Skeletal muscle satellite cell (primary cell): ENCODE results near the gene ATE1.

Experiments used
- H3K27me3 ChIP-seq: 2 replicates; pipeline ENCODE4 v1.7.0; 2013; ENCODE audit warnings: low read length; ENCODE audit not compliant: control insufficient read depth, insufficient read depth
- H3K36me3 ChIP-seq: 2 replicates; pipeline ENCODE4 v1.7.0; 2013; ENCODE audit warnings: mild to moderate bottlenecking, control low read depth, low read length; ENCODE audit not compliant: insufficient read depth
- H3K4me1 ChIP-seq: 2 replicates; pipeline ENCODE4 v1.7.0; 2013; ENCODE audit warnings: low read length; ENCODE audit not compliant: control insufficient read depth, insufficient read depth
- H3K4me2 ChIP-seq: 2 replicates; pipeline ENCODE4 v1.7.0; 2013; ENCODE audit warnings: mild to moderate bottlenecking, low read length
- H3K4me3 ChIP-seq: 2 replicates; pipeline ENCODE4 v1.7.0; 2013; ENCODE audit warnings: low read length
- H3K9ac ChIP-seq: 2 replicates; pipeline ENCODE4 v1.7.0; 2013; ENCODE audit warnings: mild to moderate bottlenecking, low read depth, low read length, moderate library complexity
- H3K9me3 ChIP-seq: replicated peaks from 2 replicates; pipeline ENCODE4 v1.7.0; 2013; ENCODE audit warnings: mild to moderate bottlenecking, control low read depth, low read length

Gene ATE1

GRCh38 chr10:121722665-121723064, 205.2 kb downstream of the ATE1 start:
- Histone ChIP-seq H3K4me2 (no peak overlapping the region), H3K9ac (no peak overlapping the region), H3K27me3 (peaks cover 3% of the 10 kb centered on the region), H3K36me3 (no peaks in the 10 kb centered on the region), H3K9me3 (no peaks in the 10 kb centered on the region), H3K4me1 (no peaks in the 10 kb centered on the region), H3K4me3 (no peak overlapping the region)

- Histone ChIP-seq H3K4me1 (no peaks in the 10 kb centered on the region), H3K9ac (no peak overlapping the region), H3K27me3 (peaks cover 3% of the 10 kb centered on the region), H3K9me3 (no peaks in the 10 kb centered on the region), H3K4me2 (no peak overlapping the region), H3K36me3 (no peaks in the 10 kb centered on the region), H3K4me3 (no peak overlapping the region)
Measured at GRCh38 chr10:121721257-121721656, 206.6 kb downstream of the ATE1 start.

GRCh38 chr10:121715969-121716368, 211.9 kb downstream of the ATE1 start:
- Histone ChIP-seq H3K9me3 (no peaks in the 10 kb centered on the region), H3K4me3 (no peak overlapping the region), H3K36me3 (no peaks in the 10 kb centered on the region)

GRCh38 chr10:121715076-121715475, 212.8 kb downstream of the ATE1 start:
- Histone ChIP-seq H3K27me3 (no peaks in the 10 kb centered on the region), H3K9me3 (no peaks in the 10 kb centered on the region)

More at GRCh38 chr10:121715969-121716368, 211.9 kb downstream of the ATE1 start:
- Histone ChIP-seq H3K9ac (no peak overlapping the region), H3K27me3 (no peaks in the 10 kb centered on the region), H3K4me1 (no peaks in the 10 kb centered on the region), H3K4me2 (no peak overlapping the region)

GRCh38 chr10:121713486-121713885, 214.3 kb downstream of the ATE1 start:
- no peaks in the 10 kb centered on the region for H3K4me1 ChIP-seq
- H3K9ac ChIP-seq = no peak overlapping the region
- no peak overlapping the region for H3K4me2 ChIP-seq
- H3K9me3 ChIP-seq = no peaks in the 10 kb centered on the region
- H3K4me3 ChIP-seq = no peak overlapping the region
- H3K27me3 ChIP-seq = peaks cover 4% of the 10 kb centered on the region
- no peaks in the 10 kb centered on the region for H3K36me3 ChIP-seq

More at GRCh38 chr10:121715076-121715475, 212.8 kb downstream of the ATE1 start:
- Histone ChIP-seq H3K4me3 (no peak overlapping the region), H3K36me3 (no peaks in the 10 kb centered on the region), H3K9ac (no peak overlapping the region), H3K4me1 (no peaks in the 10 kb centered on the region), H3K4me2 (no peak overlapping the region)

GRCh38 chr10:121710971-121711370, 216.9 kb downstream of the ATE1 start:
- H3K36me3 ChIP-seq = no peaks in the 10 kb centered on the region
- H3K27me3 ChIP-seq = peaks cover 4% of the 10 kb centered on the region
- no peak overlapping the region for H3K4me2 ChIP-seq

GRCh38 chr10:121710207-121710606, 217.6 kb downstream of the ATE1 start:
- Histone ChIP-seq H3K4me1 (no peaks in the 10 kb centered on the region), H3K4me3 (no peak overlapping the region), H3K9me3 (no peaks in the 10 kb centered on the region), H3K4me2 (no peak overlapping the region), H3K9ac (no peak overlapping the region), H3K36me3 (no peaks in the 10 kb centered on the region), H3K27me3 (peaks cover 4% of the 10 kb centered on the region)

More at GRCh38 chr10:121710971-121711370, 216.9 kb downstream of the ATE1 start:
- Histone ChIP-seq H3K9me3 (no peaks in the 10 kb centered on the region), H3K4me3 (no peak overlapping the region), H3K9ac (no peak overlapping the region), H3K4me1 (no peaks in the 10 kb centered on the region)

- Histone ChIP-seq H3K4me3 (no peak overlapping the region), H3K36me3 (no peaks in the 10 kb centered on the region), H3K4me2 (no peak overlapping the region), H3K9me3 (no peaks in the 10 kb centered on the region), H3K4me1 (no peaks in the 10 kb centered on the region), H3K9ac (no peak overlapping the region), H3K27me3 (peaks cover 4% of the 10 kb centered on the region)
Measured at GRCh38 chr10:121709675-121710073, 218.2 kb downstream of the ATE1 start.

GRCh38 chr10:121708728-121709674, 218.8 kb downstream of the ATE1 start:
- Histone ChIP-seq H3K9me3 (no peaks in the 10 kb centered on the region), H3K27me3 (peaks cover 4% of the 10 kb centered on the region), H3K4me3 (no peak overlapping the region), H3K36me3 (no peaks in the 10 kb centered on the region), H3K4me1 (no peaks in the 10 kb centered on the region), H3K4me2 (no peak overlapping the region), H3K9ac (no peak overlapping the region)

- H3K36me3 ChIP-seq = no peaks in the 10 kb centered on the region
- peak overlapping the region; percentile 9 for H3K4me3 ChIP-seq
- H3K9ac ChIP-seq = no peak overlapping the region
- H3K9me3 ChIP-seq = no peaks in the 10 kb centered on the region
- H3K4me1 ChIP-seq = peaks cover 6% of the 10 kb centered on the region
- H3K4me2 ChIP-seq = peak overlapping the region; percentile 9
- H3K27me3 ChIP-seq = no peaks in the 10 kb centered on the region
Measured at GRCh38 chr10:121702351-121703320, 225.2 kb downstream of the ATE1 start.

- Histone ChIP-seq H3K27me3 (no peaks in the 10 kb centered on the region), H3K4me2 (no peak overlapping the region), H3K9ac (no peak overlapping the region), H3K36me3 (no peaks in the 10 kb centered on the region), H3K9me3 (no peaks in the 10 kb centered on the region), H3K4me1 (peaks cover 6% of the 10 kb centered on the region), H3K4me3 (no peak overlapping the region)
Measured at GRCh38 chr10:121700416-121700815, 227.4 kb downstream of the ATE1 start.
